HG03571 (cell line): Measurements from ENCODE around the gene MBP.

ENCODE experiments used
- ATAC-seq: cut with Tn5 transposase; IDR thresholded peaks from one replicate; pipeline ENCODE4 v1.9.1; 2021; ENCODE audit not compliant: unreplicated experiment

MBP gene

GRCh38 chr18:77134611-77135010, 2.0 kb upstream of the MBP start:
- ATAC-seq: no peak

- ATAC-seq: no peak
Observed at GRCh38 chr18:77133835-77134496, 1.4 kb upstream of the MBP start.

- no peak for ATAC-seq
Observed at GRCh38 chr18:77133051-77133834, 660 bp upstream of the MBP start.

- ATAC-seq: peak; percentile 61
Observed at GRCh38 chr18:77131652-77132368, 773 bp downstream of the MBP start.

- no peak for ATAC-seq
Observed at GRCh38 chr18:77131100-77131651, 1.4 kb downstream of the MBP start.

- no peak for ATAC-seq
Observed at GRCh38 chr18:77130229-77131099, 2.1 kb downstream of the MBP start.

GRCh38 chr18:77129150-77129551, 3.4 kb downstream of the MBP start:
- no peak for ATAC-seq

- ATAC-seq: peak; percentile 24
Observed at GRCh38 chr18:77127769-77128671, 4.6 kb downstream of the MBP start.

- ATAC-seq: peak; percentile 62
Observed at GRCh38 chr18:77124452-77124922, 8.1 kb downstream of the MBP start.

GRCh38 chr18:77123320-77124231, 9.0 kb downstream of the MBP start:
- no peak for ATAC-seq

- no peak for ATAC-seq
Observed at GRCh38 chr18:77121523-77121922, 11.1 kb downstream of the MBP start.

GRCh38 chr18:77119851-77120491, 12.6 kb downstream of the MBP start:
- ATAC-seq: no peak

GRCh38 chr18:77119101-77119850, 13.3 kb downstream of the MBP start:
- ATAC-seq: no peak

GRCh38 chr18:77118256-77119090, 14.1 kb downstream of the MBP start:
- ATAC-seq: no peak

- no peak for ATAC-seq
Observed at GRCh38 chr18:77116201-77117080, 16.1 kb downstream of the MBP start.
